Measurements from ENCODE around the gene CRTC3.

DNA sequence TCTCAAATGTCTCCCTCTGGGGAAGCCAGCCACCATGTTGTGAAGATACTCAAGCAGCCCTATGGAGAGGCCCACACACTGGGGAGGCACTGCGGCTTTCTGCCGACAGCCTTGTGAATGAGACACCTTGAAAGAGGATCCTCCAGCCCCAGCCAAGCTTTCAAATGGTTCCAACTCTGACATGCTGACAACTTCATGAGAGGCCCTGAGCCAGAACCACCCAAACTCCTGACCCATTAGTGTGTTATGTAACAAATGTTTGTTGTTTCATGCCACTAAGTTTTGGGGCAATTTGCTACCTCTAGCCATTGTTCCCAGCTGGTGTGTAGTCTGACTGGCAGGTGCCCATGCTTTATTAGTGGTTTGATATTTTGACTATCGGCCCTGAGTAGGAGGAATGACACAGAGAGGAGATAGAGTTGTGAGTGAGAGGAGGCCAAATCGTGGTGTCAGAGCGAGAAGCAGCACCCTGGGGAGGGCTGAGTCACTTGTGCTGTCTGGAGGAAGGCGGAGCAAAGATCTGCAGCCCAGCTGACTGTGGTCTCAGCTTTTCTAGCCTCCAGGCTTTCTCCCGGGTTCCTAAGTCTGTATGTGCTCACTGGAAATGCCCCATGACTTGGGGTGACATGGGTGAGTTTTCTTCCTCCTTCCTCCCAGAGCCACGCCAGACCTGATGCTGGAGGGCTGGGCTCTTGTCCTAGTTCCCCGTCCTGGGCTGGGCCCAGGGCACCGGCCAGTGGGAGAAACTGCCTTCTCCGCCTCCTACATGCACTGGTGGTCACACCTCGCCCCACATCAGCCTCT is 130.7 kb downstream of the CRTC3 start:
- TF ChIP-seq, protein P1, sequence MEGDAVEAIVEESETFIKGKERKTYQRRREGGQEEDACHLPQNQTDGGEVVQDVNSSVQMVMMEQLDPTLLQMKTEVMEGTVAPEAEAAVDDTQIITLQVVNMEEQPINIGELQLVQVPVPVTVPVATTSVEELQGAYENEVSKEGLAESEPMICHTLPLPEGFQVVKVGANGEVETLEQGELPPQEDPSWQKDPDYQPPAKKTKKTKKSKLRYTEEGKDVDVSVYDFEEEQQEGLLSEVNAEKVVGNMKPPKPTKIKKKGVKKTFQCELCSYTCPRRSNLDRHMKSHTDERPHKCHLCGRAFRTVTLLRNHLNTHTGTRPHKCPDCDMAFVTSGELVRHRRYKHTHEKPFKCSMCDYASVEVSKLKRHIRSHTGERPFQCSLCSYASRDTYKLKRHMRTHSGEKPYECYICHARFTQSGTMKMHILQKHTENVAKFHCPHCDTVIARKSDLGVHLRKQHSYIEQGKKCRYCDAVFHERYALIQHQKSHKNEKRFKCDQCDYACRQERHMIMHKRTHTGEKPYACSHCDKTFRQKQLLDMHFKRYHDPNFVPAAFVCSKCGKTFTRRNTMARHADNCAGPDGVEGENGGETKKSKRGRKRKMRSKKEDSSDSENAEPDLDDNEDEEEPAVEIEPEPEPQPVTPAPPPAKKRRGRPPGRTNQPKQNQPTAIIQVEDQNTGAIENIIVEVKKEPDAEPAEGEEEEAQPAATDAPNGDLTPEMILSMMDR (IDR thresholded peaks at IDR 0.05): no peak
- peak in 1 of 2 donors; percentile 30 for TF ChIP-seq POLR2A (IDR thresholded peaks at IDR 0.05)
